Limb (tissue), 2 donors: ENCODE results near the gene MROH2B.
"Not testable (repeated sequence)": the region's sequence is repeated elsewhere in the genome, so short reads cannot be mapped to it uniquely, and the experiment has no call there.

Experiments used
- DNase-seq, 2 donors: peaks; one replicate each; pipeline ENCODE4 v3.0.0-alpha.2; 2016; ENCODE audit errors: extremely low spot score in 2 of 2

The MROH2B gene

GRCh38 chr5:41032973-41033372 lies 38.2 kb downstream of the MROH2B start:
- DNase-seq, result no peak

DNA sequence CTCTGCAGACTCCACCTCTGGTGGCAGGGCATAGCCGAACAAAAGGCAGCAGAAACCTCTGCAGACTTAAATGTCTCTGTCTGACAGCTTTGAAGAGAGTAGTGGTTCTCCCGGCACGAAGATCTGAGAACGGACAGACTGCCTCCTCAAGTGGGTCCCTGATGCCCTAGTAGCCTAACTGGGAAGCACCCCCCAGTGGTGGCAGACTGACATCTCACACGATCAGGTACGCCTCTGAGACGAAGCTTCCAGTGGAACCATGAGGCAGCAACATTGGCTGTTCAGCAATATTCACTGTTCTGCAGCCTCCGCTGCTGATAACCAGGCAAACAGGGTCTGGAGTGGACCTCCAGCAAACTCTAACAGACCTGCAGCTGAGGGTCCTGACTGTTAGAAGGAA lies 48.5 kb downstream of the MROH2B start:
- DNase-seq, result not testable (repeated sequence)

- no peak for DNase-seq
Observed at GRCh38 chr5:41012318-41012717, 58.8 kb downstream of the MROH2B start.

DNA sequence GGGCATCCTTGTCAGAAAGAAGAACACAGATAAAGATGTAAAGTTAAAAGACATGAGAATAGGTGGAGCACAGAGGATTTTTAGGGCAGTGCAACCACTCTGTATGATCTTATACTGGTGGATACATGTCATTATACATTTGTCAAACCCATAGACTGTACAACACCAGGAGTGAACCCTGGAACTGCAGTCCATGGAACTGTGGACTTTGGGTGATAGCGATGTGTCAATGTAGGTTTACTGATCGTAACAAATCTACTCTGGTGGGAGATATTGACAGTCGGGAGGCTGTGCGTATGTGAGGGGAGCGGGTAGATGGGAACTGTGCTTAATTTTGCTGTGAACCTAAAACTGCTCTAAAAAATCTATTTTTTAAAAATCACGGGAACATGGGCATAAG lies 60.6 kb downstream of the MROH2B start:
- DNase-seq, result no peak

- DNase-seq, result no peak
Observed at GRCh38 chr5:41009232-41009631, 61.9 kb downstream of the MROH2B start.

DNA sequence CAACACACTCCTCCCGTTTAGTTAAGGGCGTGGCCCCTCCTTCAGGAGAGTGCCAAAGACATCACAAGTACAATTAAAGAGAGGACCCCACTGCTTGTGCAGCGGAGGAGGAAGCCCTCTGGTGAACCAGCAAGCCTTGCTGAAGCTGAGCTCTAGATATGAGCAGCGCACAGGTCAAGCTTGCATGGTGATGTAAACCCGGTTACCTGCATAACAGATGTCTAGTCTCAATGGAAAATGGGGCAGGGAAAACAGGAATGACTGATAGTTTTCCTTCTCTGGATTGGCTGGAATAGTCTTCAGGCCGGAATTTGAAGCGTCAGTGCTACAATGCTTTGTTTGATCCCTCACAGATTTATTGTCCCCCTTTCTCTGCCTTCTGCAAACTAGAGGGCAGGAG lies 66.2 kb downstream of the MROH2B start:
- no peak for DNase-seq

- no peak for DNase-seq
Observed at GRCh38 chr5:41003670-41004376, 67.3 kb downstream of the MROH2B start.

GRCh38 chr5:40999966-41000365 lies 71.2 kb downstream of the MROH2B start:
- no peak for DNase-seq

DNA sequence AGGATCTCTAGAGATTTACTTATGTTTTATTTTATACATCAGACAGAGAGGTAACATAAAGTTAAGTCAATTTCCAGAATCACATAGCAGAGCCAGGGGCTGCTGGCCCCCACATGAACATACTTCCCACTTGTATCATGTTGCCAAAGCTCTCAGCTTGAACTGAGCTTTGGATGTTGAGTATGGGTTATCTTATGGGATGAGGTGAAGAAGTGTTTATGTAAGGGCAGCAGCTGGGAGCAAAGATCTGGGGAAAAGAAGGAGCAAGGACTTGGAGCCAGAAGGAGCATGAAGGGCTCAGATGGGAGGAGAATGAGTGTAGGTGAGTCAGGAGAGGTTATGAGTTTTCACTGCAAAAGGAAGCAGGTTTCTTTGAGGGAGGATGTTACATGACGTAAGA lies 72.0 kb downstream of the MROH2B start:
- DNase-seq, result no peak

- no peak for DNase-seq
Observed at GRCh38 chr5:40995801-40996586, 75.1 kb downstream of the MROH2B start.

DNA sequence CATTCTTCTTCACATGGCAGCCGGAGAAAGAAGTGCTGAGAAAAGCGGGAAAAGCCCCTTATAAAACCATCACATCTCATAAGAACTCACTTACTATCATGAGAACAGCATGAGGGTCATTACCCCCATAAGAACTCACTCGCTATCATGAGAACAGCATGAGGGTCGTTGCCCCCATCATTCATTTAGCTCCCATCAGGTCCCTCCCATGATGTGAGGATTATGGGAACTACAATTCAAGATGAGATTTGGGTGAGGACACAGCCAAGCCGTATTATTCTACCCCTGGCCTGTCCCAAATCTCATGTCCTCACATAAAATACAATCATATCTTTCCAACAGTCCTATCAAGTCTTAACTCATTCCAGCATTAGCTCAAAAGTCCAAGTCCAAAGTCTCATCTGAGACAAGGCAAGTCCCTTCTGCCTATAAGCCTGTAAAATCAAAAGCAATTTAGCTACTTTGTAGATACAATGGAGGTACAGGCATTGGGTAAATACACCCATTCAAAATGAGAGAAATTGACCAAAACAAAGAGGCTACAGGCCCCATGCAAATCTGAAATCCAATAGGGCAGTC lies 79.1 kb downstream of the MROH2B start:
- no peak for DNase-seq

DNA sequence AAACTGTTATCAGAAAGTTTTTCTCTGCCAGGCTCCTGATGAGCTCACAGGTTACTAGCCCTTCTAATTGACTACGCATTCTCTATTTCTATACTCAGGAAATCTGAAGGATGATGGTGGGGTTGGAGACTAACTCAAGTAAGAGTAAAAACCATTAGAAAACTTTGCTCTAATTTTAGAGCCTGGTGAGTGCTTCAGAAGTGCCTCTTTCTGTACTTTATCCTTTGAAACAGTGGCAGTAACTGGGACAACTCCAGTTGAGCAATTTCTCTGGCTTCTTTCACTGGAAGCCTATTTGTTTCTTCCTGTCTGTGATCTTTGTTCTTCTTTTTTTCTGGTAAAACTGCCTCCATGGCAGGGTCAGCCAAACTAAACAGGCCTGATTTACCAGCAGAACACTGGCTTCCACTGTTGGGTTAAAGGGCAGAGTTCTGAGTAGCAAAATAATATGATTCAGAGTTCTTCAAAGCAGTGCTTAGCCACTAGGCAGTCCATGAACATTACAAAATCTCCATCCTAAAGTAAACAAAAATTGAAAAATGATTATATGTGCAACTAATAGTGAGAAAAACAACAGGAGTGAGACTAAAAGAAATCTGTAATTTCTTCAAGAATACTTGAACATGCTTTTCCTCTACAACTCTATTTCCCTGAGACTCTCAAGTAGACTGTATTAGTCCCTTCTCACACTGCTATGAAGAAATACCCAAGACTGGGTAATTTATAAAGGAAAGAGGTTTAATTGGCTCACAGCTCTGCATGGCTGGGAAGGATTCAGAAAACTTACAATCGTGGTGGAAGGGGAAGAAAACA lies 79.8 kb downstream of the MROH2B start:
- no peak for DNase-seq

DNA sequence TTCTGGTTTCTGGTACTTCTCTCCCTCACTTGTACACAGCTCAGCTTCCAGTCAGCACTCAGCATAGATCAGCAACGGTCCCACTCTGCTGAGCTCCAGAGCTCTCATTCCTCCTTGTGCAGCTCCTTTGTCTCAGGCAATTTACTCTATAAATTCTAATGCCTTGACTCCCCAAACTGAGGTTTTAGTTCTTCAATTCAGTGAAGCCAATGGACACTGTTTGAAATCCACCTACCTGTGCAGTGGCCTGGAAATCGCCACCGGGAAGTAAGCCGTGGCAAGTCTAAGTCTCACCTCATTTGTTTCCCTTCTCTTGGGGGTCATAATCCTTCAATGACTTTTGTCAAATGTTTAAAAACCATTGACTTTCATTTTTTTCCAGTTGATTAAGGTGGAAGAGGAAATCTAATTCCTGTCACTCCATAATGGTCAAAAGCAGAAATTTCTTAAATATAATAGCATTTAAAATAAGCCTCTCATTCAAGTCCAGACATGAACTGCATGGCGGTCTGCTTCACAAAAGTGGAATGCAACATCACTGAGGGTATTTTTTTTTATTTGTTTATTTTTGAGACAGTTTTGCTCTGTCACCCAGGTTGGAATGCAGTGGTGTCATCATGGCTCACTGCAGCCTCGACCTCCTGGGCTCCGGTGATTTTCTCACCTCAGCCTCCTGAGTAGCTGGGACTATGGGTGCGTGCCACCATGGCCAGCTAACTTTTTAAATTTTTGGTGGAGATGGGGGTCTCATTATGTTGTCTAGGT lies 82.2 kb downstream of the MROH2B start:
- DNase-seq, result no peak

GRCh38 chr5:40987349-40987748 lies 83.8 kb downstream of the MROH2B start:
- DNase-seq, result no peak

GRCh38 chr5:40986666-40987065 lies 84.5 kb downstream of the MROH2B start:
- DNase-seq, result no peak

DNA sequence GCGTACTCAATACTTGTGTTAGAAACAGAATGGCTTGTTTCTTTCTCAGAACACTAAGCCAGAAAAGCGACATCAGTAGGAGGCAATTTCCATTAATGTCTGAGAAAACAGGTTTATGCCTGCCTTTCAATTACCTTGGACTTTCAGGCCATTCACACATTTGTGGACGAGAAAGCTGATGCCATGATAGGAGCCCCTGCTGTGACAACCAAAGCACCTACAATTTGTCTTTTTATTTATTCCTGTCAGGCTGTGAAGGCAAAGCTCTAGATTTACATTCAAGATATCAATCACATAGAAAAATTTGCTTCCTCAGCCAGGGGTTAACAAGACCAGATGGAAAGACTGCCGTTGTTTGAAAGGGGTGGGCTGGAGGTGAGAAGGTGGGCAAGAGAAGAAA lies 85.6 kb downstream of the MROH2B start:
- no peak for DNase-seq

DNA sequence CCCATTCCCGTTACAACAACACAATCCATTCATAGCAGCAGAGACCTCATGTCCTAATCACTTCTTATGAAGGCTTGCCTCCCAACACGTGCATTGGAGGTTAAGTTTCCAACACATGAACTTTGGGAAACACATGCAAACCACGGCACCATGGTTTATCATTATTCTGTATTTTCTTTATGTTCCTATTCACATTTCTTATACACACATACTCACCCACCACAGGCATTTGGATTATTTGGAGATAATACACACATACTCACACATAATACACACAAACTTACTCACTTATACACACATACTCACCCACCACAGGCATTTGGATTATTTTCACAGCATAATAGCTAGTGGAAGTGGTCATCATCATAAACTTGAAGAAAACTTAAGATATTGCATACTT lies 86.3 kb downstream of the MROH2B start:
- DNase-seq, result no peak

- no peak for DNase-seq
Observed at GRCh38 chr5:40983781-40984180, 87.4 kb downstream of the MROH2B start.

DNA sequence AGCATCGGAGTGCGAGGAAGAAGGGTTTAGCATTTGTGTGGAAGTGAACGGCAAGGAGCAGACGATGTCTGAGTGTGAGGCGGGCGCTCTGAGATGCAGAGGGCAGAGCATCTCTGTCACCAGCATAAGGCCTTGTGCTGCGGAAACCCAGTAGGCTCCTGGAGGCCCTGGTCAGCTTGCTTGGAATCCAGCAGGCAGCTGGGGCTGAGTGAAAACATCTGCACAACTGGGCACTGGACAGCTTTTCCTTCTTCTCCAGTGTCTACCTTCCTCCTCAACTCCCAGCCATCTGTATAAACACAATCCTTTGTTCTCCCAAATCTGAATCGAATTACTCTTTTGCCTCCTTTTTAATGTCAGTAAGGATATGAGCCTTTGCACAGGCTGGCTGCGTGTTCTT lies 89.7 kb downstream of the MROH2B start:
- no peak for DNase-seq

DNA sequence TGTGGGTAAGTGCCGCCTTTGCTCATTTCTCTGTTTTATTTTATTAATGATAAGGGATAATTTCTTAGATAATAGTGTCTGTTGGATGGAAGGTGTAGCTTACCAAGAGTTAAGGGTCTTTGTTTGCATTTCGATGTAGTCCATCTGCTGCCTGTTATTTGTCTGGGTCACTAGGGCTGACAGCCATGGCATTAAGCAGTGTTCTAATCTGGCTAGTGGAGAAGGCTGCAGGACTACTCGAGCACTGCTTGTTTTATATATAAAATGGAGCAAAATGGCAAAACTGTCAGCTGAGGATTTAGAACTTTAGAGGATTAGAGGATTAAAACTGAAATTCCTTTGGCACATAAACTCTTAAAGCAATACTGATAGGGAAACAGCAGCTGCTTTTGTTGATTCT lies 94.3 kb downstream of the MROH2B start:
- DNase-seq, result no peak

- no peak for DNase-seq
Observed at GRCh38 chr5:40976041-40976440, 95.1 kb downstream of the MROH2B start.
